Mesenchymal stem cell (in vitro differentiated cells and primary cell): ENCODE measurements around the gene AK9.

Experiments
- DNase-seq: peaks from one replicate; pipeline ENCODE4 v3.0.0-alpha.2; 2013
- H2AFZ ChIP-seq: one replicate; pipeline ENCODE4 v1.6.1; 2013; ENCODE audit warnings: low read depth, mild to moderate bottlenecking, control low read depth, inconsistent platforms, low read length, moderate library complexity
- H2AK5ac ChIP-seq: 2 replicates; pipeline ENCODE4 v1.6.1; 2013; ENCODE audit warnings: low read length, moderate library complexity, mild to moderate bottlenecking, inconsistent platforms; ENCODE audit not compliant: severe bottlenecking
- H2BK120ac ChIP-seq: one replicate; pipeline ENCODE4 v1.6.1; 2013; ENCODE audit warnings: low read depth, mild to moderate bottlenecking, inconsistent platforms, low read length, moderate library complexity
- H2BK12ac ChIP-seq, 2 experiments: one replicate each; pipeline ENCODE4 v1.6.1; 2013; ENCODE audit warnings: inconsistent platforms in 2 of 2, low read length in 2 of 2, mild to moderate bottlenecking in 2 of 2, moderate library complexity in 2 of 2, control low read depth in 1 of 2
- H2BK15ac ChIP-seq: one replicate; pipeline ENCODE4 v1.6.1; 2013; ENCODE audit warnings: mild to moderate bottlenecking, low read depth, inconsistent platforms; ENCODE audit not compliant: poor library complexity, severe bottlenecking
- H2BK5ac ChIP-seq: 2 replicates; pipeline ENCODE4 v1.6.1; 2013; ENCODE audit warnings: low read depth, mild to moderate bottlenecking, low read length, control low read depth, inconsistent platforms; ENCODE audit not compliant: poor library complexity, severe bottlenecking
- H3K14ac ChIP-seq, 2 experiments: one replicate each; pipeline ENCODE4 v1.6.1; 2013; ENCODE audit warnings: inconsistent platforms in 2 of 2, low read length in 2 of 2, control low read depth in 1 of 2, mild to moderate bottlenecking in 1 of 2, moderate library complexity in 1 of 2
- H3K18ac ChIP-seq, 2 experiments: one replicate each; pipeline ENCODE4 v1.6.1; 2013; ENCODE audit warnings: inconsistent platforms in 2 of 2, low read length in 2 of 2, control low read depth in 1 of 2, low read depth in 1 of 2, mild to moderate bottlenecking in 1 of 2
- H3K23ac ChIP-seq, 2 experiments: one replicate each; pipeline ENCODE4 v1.6.1; 2013; ENCODE audit warnings: inconsistent platforms in 2 of 2, low read length in 2 of 2, mild to moderate bottlenecking in 2 of 2, moderate library complexity in 2 of 2, control low read depth in 1 of 2
- H3K27ac ChIP-seq: 2 replicates; pipeline ENCODE4 v1.5.1; 2013; ENCODE audit warnings: mild to moderate bottlenecking, moderate library complexity, low read length, control low read depth, inconsistent platforms; ENCODE audit not compliant: poor library complexity, severe bottlenecking
- H3K27me3 ChIP-seq, 2 experiments: 2 replicates each; pipeline versions ENCODE4 v1.6.1 to v1.7.0; 2013; ENCODE audit warnings: low read length in 2 of 2, mild to moderate bottlenecking in 2 of 2, moderate library complexity in 2 of 2, control low read depth in 1 of 2, inconsistent platforms in 1 of 2; ENCODE audit not compliant: control insufficient read depth in 1 of 2, insufficient read depth in 1 of 2
- H3K36me3 ChIP-seq, 2 experiments: 2 replicates each; pipeline versions ENCODE4 v1.6.1 to v1.7.0; 2013; ENCODE audit warnings: low read length in 2 of 2, control low read depth in 1 of 2, inconsistent platforms in 1 of 2, low read depth in 1 of 2, mild to moderate bottlenecking in 1 of 2; ENCODE audit not compliant: insufficient read depth in 2 of 2, control insufficient read depth in 1 of 2
- H3K4ac ChIP-seq, 2 experiments: one replicate each; pipeline ENCODE4 v1.6.1; 2013; ENCODE audit warnings: inconsistent platforms in 2 of 2, low read length in 2 of 2, mild to moderate bottlenecking in 2 of 2, moderate library complexity in 2 of 2, control low read depth in 1 of 2, low read depth in 1 of 2
- H3K4me1 ChIP-seq: 2 replicates; pipeline ENCODE4 v1.6.1; 2013; ENCODE audit warnings: low read depth, low read length, control low read depth; ENCODE audit not compliant: control insufficient read depth, insufficient read depth
- H3K4me2 ChIP-seq: 2 replicates; pipeline ENCODE4 v1.6.1; 2013; ENCODE audit warnings: low read length, mild to moderate bottlenecking, inconsistent platforms; ENCODE audit not compliant: poor library complexity, severe bottlenecking
- H3K4me3 ChIP-seq, 2 experiments: 2 replicates each; pipeline versions ENCODE4 v1.5.1 to v1.7.0; 2013; ENCODE audit warnings: low read length in 2 of 2, mild to moderate bottlenecking in 2 of 2, control low read depth in 1 of 2, low read depth in 1 of 2; ENCODE audit not compliant: insufficient read depth in 1 of 2
- H3K79me1 ChIP-seq: replicated peaks from 2 replicates; pipeline ENCODE4 v1.6.1; 2013; ENCODE audit warnings: mild to moderate bottlenecking, control low read depth, low read length, inconsistent platforms; ENCODE audit not compliant: poor library complexity, severe bottlenecking
- H3K9ac ChIP-seq: 2 replicates; pipeline ENCODE4 v1.7.0; 2013; ENCODE audit warnings: mild to moderate bottlenecking, low read length, moderate library complexity
- H3K9me3 ChIP-seq: 2 replicates; pipeline ENCODE4 v1.7.0; 2013; ENCODE audit warnings: mild to moderate bottlenecking, low read length; ENCODE audit not compliant: control insufficient read depth
- H4K8ac ChIP-seq: one replicate; pipeline ENCODE4 v1.6.1; 2013; ENCODE audit warnings: inconsistent platforms, mild to moderate bottlenecking, low read length, moderate library complexity
- H4K91ac ChIP-seq: one replicate; pipeline ENCODE4 v1.6.1; 2013; ENCODE audit warnings: mild to moderate bottlenecking, low read length, inconsistent platforms
- WGBS: methylation state at CpG from one replicate; pipeline ENCODE4 v1.1.7; 2013; ENCODE audit warnings: mixed read lengths; 5-methylcytosine and 5-hydroxymethylcytosine counted together

Gene AK9

DNA sequence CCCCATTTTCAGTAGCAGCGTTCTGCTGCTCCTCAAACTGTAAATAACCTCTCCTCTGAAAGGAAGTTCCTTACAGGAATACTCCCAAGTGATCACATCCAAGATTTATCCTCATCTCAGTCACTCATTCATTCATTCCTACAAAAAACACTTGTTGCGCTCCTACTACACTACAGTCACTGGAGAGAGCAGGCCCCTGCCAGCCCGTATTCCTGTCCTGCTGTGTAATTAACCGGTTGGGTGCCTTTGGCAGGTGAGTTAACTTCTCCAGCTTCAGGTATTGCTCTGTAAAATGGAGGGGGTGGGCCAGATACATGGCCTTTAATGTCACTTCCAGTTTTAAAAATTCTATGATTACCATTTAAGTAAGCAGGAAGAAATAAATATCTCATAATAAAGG is 192.9 kb downstream of the AK9 start:
- H2BK12ac ChIP-seq, result no peak overlapping the region
- no peak overlapping the region for H3K9ac ChIP-seq
- no peaks in the 10 kb centered on the region for H3K36me3 ChIP-seq
- DNase-seq, result no peak
- H3K27me3 ChIP-seq, result peaks cover 0 to 14% of the 10 kb centered on the region in 2 experiments
- H3K23ac ChIP-seq, result no peak overlapping the region
- no peaks in the 10 kb centered on the region for H3K9me3 ChIP-seq
- WGBS, result 64% methylated on average over 4 of the region's 4 CpGs
- no peak overlapping the region for H2BK120ac ChIP-seq
- H4K8ac ChIP-seq, result no peak overlapping the region
- H3K79me1 ChIP-seq, result no peaks in the 10 kb centered on the region
- no peak overlapping the region for H2AK5ac ChIP-seq
- no peak overlapping the region for H3K27ac ChIP-seq
- H3K18ac ChIP-seq, result no peak overlapping the region
- no peak overlapping the region for H4K91ac ChIP-seq
- no peak overlapping the region for H2BK5ac ChIP-seq
- no peak overlapping the region for H2AFZ ChIP-seq
- no peak overlapping the region for H3K14ac ChIP-seq
- H3K4me3 ChIP-seq, result no peak overlapping the region
- H3K4me1 ChIP-seq, result no peaks in the 10 kb centered on the region
- no peak overlapping the region for H3K4ac ChIP-seq
- H2BK15ac ChIP-seq, result no peak overlapping the region
- H3K4me2 ChIP-seq, result no peak overlapping the region

DNA sequence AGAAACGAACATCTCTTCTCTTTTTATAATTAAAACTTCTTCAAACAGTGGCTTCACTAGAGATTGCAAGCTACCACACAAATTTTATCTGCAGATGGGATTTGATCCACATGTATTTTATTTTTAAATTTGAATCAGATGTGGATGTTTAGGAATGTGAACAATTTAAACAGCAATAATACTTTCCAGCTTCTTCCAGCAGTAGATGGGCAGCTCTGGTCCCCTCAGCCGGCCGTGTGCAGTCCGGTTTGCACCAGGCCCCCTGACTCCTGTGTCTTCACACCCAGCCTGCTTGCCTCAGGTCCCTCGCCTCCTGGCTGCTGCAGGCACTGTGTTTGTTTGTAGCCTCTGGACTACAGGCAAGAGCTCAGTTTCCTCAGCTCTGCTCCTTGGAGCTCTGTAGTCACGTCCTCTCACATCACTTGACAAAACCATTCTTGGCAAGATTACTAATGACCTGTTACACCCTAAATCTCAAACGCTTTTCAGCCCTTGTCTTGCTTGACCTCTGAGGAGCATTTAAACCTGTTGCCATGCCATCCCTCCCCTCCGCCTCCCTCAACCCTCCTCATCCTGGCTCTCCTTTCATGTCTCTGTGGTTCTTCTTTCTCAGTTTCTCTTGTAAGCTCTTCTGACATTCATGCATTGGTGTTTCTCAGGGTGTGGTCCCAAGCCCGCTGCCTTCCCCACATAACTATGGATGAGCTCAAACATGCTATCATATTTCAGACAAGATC is 194.8 kb downstream of the AK9 start:
- no peak overlapping the region for H2BK12ac ChIP-seq
- no peaks in the 10 kb centered on the region for H3K4me1 ChIP-seq
- H2AFZ ChIP-seq, result no peak overlapping the region
- DNase-seq, result no peak
- 85% methylated on average over 9 of the region's 9 CpGs for WGBS
- no peak overlapping the region for H3K4me2 ChIP-seq
- no peak overlapping the region for H3K14ac ChIP-seq
- H3K23ac ChIP-seq, result no peak overlapping the region
- H3K9ac ChIP-seq, result no peak overlapping the region
- H4K91ac ChIP-seq, result no peak overlapping the region
- no peak overlapping the region for H2BK15ac ChIP-seq
- H3K18ac ChIP-seq, result no peak overlapping the region
- no peak overlapping the region for H3K27ac ChIP-seq
- no peaks in the 10 kb centered on the region for H3K9me3 ChIP-seq
- H2BK120ac ChIP-seq, result no peak overlapping the region
- H2AK5ac ChIP-seq, result no peak overlapping the region
- no peak overlapping the region for H3K4ac ChIP-seq
- H3K27me3 ChIP-seq, result peaks cover 0 to 11% of the 10 kb centered on the region in 2 experiments
- H3K36me3 ChIP-seq, result no peaks in the 10 kb centered on the region
- no peak overlapping the region for H2BK5ac ChIP-seq
- no peaks in the 10 kb centered on the region for H3K79me1 ChIP-seq
- H3K4me3 ChIP-seq, result peak overlapping the region in 1 of 2 experiments; percentile 7
- H4K8ac ChIP-seq, result no peak overlapping the region

DNA sequence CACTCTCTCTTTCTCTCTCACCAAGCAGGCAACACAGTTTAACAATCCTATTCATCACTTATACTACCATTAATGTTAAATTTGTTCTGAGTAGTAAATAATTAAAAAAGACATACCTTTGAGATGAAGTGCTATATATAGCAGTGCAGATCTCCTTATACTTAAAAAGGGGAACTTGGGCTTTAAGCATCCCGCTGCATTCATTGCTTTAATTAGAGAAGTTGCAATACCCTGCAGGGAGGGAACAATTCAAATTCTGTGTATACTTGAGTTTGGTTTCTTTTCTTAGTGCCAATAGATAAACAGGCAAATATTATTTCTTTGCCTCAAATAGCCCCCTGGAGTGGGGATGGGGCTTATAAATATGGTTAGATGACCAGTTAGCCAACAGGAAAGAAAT is 197.1 kb downstream of the AK9 start:
- WGBS, result 100% methylated on average over 1 of the region's 1 CpG
- no peak overlapping the region for H4K8ac ChIP-seq
- no peak overlapping the region for H3K18ac ChIP-seq
- H3K36me3 ChIP-seq, result no peaks in the 10 kb centered on the region
- no peak overlapping the region for H3K4ac ChIP-seq
- no peak for DNase-seq
- no peaks in the 10 kb centered on the region for H3K4me1 ChIP-seq
- no peak overlapping the region for H2BK15ac ChIP-seq
- no peak overlapping the region for H2AFZ ChIP-seq
- H3K27me3 ChIP-seq, result peaks cover 0 to 9% of the 10 kb centered on the region in 2 experiments
- no peak overlapping the region for H4K91ac ChIP-seq
- no peak overlapping the region for H3K14ac ChIP-seq
- H3K23ac ChIP-seq, result no peak overlapping the region
- H2AK5ac ChIP-seq, result no peak overlapping the region
- H3K4me2 ChIP-seq, result no peak overlapping the region
- H3K9ac ChIP-seq, result no peak overlapping the region
- H3K9me3 ChIP-seq, result no peaks in the 10 kb centered on the region
- H3K4me3 ChIP-seq, result no peak overlapping the region
- H2BK120ac ChIP-seq, result no peak overlapping the region
- no peak overlapping the region for H2BK5ac ChIP-seq
- H3K79me1 ChIP-seq, result no peaks in the 10 kb centered on the region
- H3K27ac ChIP-seq, result no peak overlapping the region
- H2BK12ac ChIP-seq, result no peak overlapping the region

DNA sequence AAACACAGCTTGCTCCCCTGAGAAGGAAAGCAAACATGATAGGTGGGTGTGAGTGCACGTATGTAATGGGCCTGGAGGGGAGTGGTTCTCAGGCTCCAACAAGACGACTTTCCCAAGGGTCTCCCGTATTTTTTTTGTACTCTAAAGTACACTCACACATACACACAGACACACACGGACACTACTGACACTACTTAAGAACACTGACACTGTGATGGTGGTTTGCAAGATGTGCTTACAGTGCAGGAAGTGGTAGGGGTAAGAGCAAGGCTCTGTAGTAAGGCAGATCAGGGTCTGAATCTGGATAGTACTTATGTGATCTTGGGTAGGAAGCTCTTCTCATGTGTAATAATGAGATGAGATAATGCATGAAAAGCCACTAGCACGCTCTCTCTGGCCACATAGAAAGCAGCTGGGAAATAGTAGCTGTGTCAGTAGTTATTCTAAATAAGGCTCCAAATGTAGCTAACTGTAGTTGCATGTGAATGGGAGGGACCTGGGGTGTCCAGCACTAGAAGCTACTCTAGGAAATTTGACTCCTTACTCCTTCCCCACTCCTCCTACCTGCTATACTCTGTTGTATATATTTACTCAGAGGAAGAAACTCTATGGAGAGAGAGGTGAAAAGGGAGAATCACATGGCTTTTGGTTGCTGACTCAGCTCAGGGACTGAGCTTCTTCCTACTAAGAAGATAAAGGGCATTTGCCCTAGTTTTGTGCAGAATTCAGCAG is 199.6 kb downstream of the AK9 start:
- Histone ChIP-seq H3K4ac (no peak overlapping the region), H4K8ac (no peak overlapping the region), H2AK5ac (no peak overlapping the region), H2BK12ac (no peak overlapping the region), H3K4me1 (no peaks in the 10 kb centered on the region), H2AFZ (peak overlapping the region; percentile 23), H3K18ac (no peak overlapping the region), H3K27me3 (peaks cover 0 to 7% of the 10 kb centered on the region in 2 experiments), H4K91ac (no peak overlapping the region), H3K9ac (no peak overlapping the region), H3K9me3 (no peaks in the 10 kb centered on the region), H3K4me2 (no peak overlapping the region), H3K27ac (no peak overlapping the region), H3K14ac (no peak overlapping the region), H2BK120ac (no peak overlapping the region), H3K4me3 (no peak overlapping the region), H3K79me1 (no peaks in the 10 kb centered on the region), H2BK15ac (no peak overlapping the region), H2BK5ac (no peak overlapping the region), H3K23ac (no peak overlapping the region), H3K36me3 (no peaks in the 10 kb centered on the region)
- WGBS, result 63% methylated on average over 1 of the region's 5 CpGs
- peak; percentile 46 for DNase-seq
